ENCODE measurements around the gene S100G.
"Not testable (repeated sequence)": the region's sequence is repeated elsewhere in the genome, so short reads cannot be mapped to it uniquely, and the experiment has no call there.

The S100G gene, protein sequence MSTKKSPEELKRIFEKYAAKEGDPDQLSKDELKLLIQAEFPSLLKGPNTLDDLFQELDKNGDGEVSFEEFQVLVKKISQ

DNA sequence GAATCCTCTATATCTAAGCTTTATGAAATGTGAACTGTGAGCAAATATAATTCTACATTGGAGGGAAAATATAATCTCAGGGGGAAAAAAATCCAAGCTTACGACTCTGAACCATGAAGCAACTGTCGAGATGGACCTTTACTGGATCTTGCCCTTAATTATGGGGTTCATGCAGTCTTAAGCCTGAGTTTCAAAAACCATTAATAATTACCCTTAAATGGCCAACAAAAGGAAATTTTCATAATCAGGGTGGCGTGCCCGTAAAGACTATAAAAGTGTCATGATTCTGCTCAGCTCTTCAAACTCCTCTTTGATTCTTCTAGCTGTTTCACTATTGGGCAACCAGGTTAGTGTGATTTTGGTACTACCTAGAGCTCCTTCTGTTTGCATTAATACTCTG, at the start of gene S100G:
Gene S100G, plus strand, starts transcription at position 301 of the 400 bp plus-strand sequence. CDS start 849 bp downstream, outside the sequence.
- no peak for DNase-seq

DNA sequence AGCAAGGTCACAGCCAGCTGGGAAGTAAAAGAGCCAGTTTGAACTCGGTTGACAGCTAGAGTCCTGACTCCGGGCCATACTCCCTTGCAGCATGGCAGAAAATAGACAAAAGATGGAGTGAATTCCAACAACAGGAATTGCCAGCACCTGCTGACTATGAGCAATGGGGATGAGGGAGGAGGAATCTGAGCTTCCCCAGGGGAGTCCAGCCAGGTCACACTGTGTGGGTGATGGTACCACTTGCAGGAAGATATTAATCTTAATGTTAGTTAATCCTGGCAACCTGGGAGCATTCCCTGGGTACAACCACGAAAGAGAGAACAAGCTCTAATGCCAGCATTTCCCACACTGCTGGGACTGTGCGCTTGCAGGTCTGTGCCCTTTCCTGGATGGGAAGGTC, 48.1 kb upstream of the S100G start:
- DNase-seq = no peak

DNA sequence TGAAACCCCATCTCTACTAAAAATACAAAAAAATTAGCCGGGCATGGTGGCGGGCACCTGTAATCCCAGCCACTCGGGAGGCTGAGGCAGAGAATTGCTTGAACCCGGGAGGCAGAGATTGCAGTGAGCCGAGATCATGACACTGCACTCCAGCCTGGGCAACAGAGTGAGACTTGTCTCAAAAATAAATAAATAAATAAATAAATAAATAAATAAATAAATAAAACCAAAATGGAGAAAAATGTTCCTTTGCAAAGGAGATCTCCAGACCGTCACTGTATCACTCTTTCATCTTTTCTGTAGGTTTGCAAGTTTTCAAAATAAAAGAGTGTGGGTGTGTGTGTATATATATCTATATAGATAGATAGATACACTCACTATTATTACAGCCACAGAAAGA, 46.7 kb upstream of the S100G start:
- DNase-seq = not testable (repeated sequence)

DNA sequence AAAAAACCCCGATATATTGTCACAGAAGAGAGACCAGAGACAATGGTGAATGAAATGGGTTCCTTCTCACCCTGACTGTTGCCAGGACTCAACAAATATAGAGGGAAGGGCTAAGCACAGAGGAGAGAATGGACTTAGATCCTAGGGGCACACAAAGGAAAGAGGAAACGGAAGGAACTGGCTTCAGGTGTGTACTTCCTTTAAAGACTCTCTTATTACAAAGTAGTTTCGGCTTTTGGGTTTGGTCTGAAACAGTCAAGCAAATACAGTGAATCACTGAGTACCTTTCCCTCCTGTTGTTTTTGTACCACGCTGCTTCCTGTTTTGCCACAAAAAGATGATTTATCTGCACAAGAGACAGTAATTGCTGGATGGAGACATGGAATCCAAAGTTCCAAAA, 46.1 kb upstream of the S100G start:
- DNase-seq = no peak

DNA sequence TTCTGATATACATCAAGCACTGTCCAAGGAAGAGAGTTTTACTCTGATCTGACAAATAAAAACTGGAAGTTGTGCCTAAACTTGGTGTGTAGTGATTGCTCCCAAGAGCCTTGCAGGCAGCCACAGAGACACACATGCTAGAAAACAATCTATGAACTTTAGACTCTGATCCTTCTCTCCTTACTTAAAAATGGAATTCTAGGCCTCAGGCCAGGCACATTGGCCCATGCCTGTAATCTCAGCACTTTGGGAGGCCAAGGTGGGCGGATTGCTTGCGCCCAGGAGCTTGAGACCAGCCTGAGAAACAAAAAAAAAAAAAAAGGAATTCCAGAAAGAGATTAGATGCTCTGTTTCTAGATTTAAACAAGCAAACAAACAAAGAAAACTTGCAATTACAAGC, 45.6 kb upstream of the S100G start:
- no peak for DNase-seq

DNA sequence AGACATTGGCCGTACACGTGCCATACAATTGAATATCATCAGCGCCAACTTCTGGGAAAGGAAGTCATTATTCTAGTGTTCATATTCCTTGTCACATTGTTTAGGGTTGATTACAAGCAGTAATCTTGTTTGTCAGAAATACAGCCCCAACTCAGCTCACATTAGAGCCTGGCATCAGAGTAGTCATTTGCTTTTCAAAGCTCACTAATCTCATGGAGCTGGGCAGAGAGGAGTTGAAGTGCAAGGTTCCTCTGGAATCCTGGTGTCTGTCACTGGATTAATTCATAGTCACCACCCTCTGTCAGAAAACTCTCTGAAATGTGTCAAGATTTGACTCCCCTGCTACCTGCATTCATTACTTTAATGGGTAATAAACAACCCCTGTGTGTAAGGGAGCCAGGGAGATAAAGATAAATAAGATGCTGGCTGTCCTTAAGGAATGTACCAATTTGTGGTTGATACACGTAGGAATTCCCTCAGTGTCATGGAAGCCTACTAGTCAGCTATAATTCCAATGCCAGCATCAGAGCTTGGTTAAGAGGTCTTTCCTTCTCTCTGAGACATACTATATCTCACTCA, 43.7 kb upstream of the S100G start:
- no peak for DNase-seq

DNA sequence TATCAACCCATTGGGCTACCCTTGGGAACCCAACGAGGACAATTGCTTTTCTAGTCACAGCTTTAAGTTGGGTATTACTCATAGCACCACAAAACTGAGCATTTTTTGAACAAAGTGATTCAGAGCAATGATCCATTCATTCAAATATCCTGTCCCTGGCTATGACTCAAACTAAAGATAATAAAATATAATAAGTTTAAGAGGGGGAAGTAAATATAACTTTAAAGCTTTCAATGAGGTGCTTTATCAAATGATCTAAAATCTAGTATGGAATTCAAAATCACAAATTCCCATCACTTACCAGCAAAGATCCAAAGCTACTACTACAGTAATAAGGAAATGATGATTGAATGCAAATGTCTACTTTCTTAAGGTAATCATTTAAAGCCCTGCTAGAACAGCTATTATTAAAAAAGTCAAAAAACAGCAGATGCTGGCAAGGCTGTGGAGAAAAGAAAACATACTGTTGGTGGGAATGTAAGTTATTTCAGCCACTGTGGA, 39.8 kb upstream of the S100G start:
- no peak for DNase-seq

DNA sequence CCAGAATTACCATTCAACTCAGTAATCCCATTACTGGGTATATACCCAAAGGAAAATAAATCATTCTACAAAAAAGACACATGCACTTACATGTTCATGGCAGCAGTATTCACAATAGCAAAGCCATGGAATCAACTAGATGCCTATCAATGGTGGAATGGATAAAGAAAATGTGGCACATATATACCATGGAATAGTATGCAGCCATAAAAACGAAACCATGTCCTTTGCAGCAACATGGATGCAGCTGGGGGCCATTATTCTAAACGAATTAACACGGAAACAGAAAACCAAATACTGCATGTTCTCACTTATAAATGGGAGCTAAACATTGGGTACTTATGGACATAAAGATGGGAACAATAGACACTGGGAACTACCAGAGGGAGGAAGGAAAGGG, 39.3 kb upstream of the S100G start:
- DNase-seq = not testable (repeated sequence)

DNA sequence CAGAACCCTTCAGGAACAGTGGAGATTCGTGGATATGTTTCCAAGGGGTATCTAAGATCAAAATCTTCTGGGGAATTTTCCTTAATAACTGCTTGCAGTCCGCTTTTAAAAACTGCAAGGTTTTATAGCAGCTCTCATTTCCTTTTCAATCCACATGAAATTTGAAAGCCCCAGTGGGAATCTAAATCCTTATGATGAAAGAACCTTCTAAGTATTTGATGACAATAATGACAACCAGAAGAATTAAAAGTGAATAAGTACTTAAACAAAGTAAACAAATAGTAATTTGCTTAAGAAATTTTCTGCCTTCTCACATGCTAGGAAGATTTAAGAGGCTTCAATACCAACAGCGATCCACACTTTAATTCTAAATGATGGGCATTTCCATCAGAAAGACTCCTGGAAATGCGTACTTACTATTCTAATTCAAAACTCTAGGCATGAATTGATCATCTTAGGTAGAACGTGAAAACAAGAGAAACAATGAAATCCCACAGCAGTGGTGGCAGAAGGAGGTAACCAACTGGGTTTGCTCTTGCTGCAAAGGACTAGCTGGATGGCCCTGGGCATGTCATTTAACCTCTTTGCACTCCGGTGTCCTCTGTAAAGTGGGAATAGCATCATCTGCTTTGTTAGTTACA, 37.6 kb upstream of the S100G start:
- DNase-seq = no peak

DNA sequence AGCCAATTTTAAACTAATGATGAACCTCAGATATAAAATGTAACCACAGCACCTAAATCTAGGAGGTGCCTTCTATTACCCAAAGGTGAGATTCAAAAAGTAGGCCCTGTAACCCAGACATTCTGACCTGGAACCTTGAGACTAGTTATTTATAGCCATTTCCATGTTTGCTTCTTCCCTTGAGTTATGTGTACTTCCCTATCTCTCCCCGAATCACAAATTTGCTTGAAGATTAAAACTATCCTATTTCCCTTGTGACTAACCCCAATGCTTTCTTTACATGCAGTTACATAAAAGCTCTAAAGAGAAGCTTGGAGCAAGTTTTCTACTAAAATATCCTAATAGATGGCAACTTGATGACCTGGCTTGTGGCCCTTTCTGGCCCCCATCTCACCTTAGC, 32.6 kb upstream of the S100G start:
- no peak for DNase-seq

DNA sequence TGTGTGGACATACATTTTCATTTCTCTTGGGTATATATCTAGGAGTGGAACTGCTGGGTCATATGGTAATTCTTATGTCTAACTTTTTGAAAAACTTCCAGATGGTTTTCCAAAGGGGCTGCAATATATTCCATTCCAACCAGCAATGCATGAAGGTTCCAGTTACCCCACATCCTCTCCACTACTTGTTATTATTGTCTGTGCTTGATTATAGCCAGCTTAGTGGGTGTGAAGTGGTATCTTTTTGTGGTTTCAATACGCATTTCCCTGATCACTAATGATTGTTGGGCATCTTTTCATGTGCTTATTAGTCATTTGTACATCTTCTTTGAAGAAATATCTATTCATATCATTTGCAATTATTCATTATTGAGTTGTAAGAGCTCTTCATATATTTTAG, 31.5 kb upstream of the S100G start:
- no peak for DNase-seq

DNA sequence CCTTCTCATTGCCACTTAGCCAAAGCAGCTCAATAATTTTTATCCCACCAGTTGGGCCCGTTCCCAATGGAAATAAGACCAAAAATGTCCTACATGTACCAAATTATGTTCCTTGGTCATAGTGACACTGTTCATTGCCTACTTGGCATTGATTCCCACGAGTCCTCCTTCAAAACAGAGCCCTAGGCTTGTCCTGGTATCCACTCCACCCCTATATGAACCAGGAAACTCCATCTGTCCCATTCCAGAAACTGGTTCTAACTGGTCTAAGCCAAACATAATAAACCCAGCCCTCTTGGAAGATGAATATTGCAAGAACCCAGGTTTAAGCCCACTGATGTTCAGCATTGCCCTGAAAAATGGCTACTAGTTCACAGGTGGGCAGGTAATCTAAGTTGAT, 30.9 kb upstream of the S100G start:
- no peak for DNase-seq

DNA sequence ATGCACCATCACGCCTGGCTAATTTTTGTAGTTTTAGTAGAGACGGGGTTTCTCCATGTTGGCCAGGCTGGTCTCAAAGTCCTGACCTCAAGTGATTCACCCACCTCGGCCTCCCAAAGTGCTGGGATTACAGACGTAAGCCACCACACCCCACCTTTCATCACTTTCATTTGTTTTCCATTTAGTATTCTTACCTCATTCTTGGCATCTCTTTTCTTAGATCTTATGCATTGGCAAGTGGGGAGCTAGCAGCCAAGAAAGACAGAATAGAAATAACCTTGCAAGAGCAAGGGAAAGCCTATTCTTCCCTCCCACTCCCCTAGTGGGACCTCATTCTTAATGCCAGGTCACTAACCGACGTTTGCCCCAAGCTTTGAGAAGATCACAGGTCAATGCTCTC, 21.4 kb upstream of the S100G start:
- DNase-seq = not testable (repeated sequence)

DNA sequence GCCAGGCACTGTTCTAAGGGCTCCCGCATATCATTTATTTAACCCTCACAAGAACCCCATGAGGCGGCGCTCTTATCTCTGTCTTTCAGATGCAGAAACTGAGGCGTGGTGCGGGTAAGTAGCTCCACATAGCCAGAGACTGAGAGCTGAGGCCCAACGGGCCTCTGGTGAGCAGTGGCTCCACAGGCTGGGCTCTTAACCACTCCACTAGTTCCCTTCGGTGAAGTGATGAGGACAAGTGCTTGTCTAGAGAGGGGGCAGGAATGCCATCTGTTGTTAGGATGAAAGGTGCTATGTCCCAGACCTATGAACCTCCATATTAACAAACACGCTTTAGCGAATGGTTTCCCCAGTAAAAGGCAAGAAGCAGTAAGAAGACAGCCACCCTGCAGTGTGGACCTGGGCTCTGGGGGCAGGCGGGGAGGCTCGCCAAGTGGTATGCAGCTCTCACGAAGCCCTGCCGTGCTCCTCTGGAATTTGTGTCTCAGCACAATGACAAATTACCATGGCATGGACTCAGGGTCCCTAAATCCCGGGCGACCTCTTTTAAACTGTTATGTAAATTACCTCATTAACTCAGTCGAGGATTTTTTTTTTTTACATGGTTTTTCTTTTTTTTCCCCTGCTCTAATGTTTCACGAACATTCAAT, 20.9 kb upstream of the S100G start:
- no peak for DNase-seq

DNA sequence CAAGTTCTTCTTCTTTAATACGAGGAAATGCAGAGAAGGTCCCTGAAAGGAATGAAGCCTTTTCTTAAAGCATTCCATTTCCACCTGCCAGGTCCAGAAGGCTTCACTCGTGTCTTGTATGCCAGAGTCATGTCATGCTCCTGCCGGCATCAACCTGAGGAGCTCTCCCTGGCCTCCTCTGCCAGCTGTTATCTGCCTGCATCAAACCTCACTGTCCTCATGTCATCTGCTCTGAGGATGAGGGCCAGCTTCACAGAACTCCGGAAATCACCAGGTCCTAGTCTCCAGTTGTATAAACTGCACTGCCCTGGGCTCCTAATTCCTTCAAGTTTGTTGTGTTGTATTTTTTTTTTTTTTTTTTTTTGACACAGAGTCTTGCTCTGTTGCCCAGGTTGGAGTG, 20.0 kb upstream of the S100G start:
- no peak for DNase-seq

DNA sequence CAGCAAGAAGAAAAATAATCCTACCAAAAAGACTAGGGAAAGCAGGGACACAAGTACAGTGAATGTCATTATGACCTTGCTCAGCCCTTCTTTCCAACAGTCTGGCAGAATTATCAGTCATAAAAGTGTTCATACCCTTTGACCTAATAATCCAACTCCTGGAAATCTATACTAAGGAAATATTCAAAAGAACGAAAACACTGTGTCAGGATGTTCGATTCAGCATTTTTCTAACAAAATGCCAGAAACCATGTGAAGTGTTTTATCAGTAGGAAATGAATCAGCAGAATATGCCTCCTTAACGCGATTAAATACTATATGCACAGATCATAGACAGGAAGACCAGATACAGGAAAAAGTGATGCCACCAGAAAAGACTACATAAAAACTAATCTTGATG, 16.2 kb upstream of the S100G start:
- DNase-seq = no peak

DNA sequence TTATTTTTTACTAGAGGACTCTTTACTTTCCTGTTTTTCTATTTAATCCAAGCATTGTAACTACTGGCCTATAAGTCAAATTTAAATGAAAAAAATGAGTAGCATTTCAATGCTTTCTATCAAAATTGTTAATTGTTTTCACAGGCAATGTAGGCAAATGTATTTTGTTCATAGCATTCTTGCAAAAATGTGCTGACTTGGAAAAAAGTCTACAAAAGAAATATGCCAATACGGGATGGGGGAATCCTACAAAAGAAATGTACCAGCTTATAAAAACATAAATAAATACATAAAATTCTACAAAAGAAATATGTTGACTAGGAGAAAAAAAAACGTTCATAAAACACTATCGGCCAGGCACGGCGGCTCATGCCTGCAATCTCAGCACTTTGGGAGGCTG, 14.9 kb upstream of the S100G start:
- no peak for DNase-seq

DNA sequence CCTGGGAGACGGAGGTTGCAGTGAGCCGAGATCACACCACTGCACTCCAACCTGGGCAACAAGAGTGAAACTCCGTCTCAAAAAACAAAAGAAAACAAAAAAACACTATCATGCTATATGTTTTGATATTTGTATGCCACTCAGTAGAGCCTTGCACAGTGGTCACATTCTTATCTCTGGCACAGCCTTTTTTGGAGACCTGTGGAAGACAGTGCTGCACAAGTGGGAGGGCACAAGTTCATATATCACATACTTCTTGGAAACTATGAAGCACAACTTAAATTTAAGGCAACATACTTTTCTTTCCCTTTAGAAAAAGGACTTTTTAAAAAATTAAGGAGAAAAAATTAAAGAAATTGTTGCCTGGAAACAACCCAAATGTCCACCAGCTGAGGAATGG, 14.4 kb upstream of the S100G start:
- DNase-seq = no peak

DNA sequence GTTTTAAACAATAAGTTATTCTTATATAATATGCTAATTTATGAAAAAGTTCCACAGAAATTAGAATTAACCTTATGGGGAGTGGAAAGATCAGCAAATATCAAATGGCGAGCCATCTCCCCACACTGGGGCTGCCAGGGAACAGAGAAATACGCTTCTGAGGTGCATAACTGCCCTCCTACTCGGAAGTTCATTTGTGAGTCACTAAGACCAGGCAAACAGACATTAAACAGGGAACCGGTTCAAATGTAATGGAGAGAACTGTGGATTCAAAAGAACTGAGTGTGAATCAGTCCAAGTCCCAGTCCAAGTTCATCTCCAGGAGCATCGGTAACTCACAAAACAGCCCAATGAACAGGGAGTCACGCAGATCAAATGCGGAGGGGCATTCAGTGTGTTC, 11.4 kb upstream of the S100G start:
- DNase-seq = no peak

DNA sequence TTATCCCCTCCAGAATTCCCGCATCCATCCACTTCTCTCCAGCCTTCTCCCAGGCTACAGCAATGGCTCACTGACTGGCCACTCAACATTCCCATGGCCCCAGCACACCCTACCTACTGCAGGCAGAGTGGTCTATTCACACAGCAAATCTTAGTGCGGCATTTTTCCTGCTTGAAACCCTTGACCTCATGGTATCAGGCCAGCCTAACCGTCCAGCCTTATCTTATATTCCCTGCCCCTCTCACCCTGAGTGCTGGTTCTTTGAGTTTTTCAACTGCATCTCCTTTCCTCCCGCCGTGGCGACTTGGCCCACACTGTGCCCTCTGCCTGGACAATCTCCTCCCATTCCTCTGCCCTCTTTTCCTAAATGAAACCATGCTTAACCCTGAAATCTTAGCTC, 10.0 kb upstream of the S100G start:
- no peak for DNase-seq

DNA sequence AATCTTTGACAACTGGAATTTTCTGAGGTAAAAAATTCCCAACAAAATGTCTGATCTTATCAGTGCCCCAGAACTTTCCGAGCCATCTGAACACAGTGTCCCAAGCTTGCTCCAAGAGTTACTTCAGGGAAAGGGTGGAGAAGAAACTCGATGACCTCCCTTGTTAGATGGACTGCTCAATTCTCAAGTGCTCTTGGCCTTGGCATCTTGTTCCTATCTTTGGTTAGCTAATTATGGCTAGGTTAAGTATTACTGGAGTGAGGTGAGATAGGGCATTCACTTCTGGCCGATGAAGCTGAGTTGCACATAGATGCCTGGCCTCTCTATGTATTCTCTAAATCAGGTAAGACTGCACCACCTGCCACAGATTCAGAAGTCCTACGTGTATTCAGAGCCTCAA, 9.1 kb upstream of the S100G start:
- no peak for DNase-seq

DNA sequence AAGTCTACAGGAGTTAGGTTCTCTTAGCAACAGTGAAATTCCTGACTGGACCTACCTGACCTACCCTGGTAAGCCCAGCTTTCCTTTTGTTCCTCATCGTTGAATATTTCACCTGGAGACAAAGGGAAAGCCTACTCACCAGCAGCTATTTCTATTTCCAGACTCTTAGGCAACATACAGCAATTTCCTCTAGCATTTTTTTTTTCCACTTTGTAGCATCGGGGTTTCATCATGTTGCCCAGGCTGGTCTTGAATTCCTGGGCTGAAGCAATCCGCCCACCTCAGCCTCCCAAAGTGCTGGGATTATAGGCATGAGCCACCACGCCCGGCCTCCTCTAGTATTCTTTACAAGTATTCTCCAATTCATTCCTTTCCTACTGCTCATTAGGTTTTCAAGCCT, 6.8 kb upstream of the S100G start:
- DNase-seq = peak in 1 of 3 experiments; percentile 30

DNA sequence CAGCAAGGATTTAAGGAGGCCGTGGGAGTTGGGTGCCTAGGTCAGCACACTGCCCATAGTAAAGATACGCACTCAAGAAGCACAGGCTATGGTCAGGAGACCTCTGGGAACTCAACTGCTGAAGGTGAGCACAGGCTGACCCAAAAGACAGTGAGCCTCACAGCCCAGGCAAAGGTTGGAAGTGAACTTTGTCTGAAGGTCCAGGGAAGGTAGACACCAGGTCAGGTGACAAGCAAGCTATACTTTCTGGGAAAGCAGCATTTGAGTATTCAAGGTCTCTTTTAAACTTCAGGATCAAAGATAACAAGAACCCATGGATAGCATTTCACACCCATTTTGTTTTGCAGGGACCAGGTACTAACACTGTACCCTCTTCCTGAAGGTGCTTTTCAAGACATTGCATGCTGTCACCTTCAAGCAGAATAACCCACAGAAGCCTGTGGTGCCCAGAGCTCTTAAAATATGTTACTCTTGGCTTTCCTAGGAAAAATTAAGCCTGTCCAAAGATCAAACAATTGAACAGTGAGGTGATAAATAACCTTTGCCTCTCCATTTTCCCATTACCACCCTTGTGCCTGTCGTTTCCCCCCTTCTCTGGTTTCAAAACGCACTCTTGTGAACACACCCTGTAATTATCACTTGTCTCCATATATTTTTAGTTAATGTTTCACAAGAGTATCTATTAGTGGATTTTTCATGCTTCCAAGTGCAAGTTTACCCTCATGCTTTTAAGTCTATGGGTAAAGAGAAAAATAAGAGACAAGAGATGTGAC, 3.4 kb upstream of the S100G start:
- DNase-seq = peak in 2 of 3 experiments; percentile 79 to 96

Measured in NCI-H1417 (cell line).